Gastrocnemius medialis (tissue), 4 donors: ENCODE measurements around the gene PHC2.

Source experiments
- CTCF ChIP-seq, 5 experiments: fragments of 450-650 bp in 3 of 5; fragments of 200-600 bp in 2 of 5; sonication (generic) in 2 of 5; IDR thresholded peaks in 4 of 5; conservative IDR thresholded peaks in 1 of 5; 1 replicate in 4 of 5; 2 replicates in 1 of 5; pipeline ENCODE4 v1.5.1; 2016 to 2019; ENCODE audit warnings: antibody characterized with exemption in 5 of 5, mild to moderate bottlenecking in 3 of 5, moderate library complexity in 3 of 5
- POLR2A ChIP-seq, 2 donors: fragments of 450-650 bp; IDR thresholded peaks; one replicate each; pipeline ENCODE4 v1.6.1; 2017; ENCODE audit warnings: antibody characterized with exemption in 2 of 2, mild to moderate bottlenecking in 2 of 2, moderate library complexity in 2 of 2

DNA sequence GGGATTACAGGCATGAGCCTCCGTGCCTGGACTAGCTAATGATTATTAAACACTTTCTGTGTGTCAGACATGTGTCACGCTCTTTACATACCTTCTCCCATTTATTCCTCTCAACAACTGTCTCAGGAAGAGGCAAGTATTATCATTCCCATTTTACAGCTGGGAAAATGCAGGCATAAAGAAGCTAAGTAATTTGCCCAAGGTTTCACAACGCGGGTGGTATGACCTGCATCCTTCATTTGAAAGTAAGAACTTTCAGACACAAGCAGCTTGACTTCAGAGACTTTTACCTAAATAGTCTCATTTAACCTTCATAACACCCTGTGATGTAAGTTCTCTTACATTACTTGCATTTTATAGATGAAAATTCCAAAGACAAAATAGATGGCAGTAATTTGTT is 40.5 kb upstream of the PHC2 start:
- no peak for TF ChIP-seq CTCF (IDR thresholded peaks at IDR 0.05 in 4 of 5, conservative IDR thresholded peaks at IDR 0.05 in 1 of 5)
- TF ChIP-seq POLR2A (IDR thresholded peaks at IDR 0.05) = no peak
